ENCODE results near the gene SRD5A2. TPM values are rescaled to one million over a fixed set of nuclear protein-coding genes. Genes with fewer than 3 reads are reported as not detected.

Gene SRD5A2
- total and polyA plus RNA-seq, 2 of the 8 experiments (the other 6 are each of a cell fraction or from before 2014, with no cell fraction given): 0.02 TPM; not detected in 1

- no peak overlapping the region for H3K4me2 ChIP-seq (ENCODE audit: insufficient read depth in 1 of 2, low read depth in 2 of 2, low read length in 2 of 2)
- no peaks in the 10 kb centered on the region for H3K79me2 ChIP-seq (ENCODE audit: control insufficient read depth in 1 of 2, insufficient read depth in 2 of 2, low read length in 2 of 2)
- no peaks in the 10 kb centered on the region for H3K79me1 ChIP-seq (ENCODE audit: low read depth, low read length)
- no peak overlapping the region for H3K9ac ChIP-seq (replicated peaks in 1 of 4; ENCODE audit: extremely low read depth in 1 of 4, low read depth in 3 of 4, low read length in 3 of 4)
- no peaks in the 10 kb centered on the region for H3K4me1 ChIP-seq (replicated peaks in 1 of 4; ENCODE audit: control insufficient read depth in 3 of 4, insufficient read depth in 4 of 4, low read length in 3 of 4)
- H2BK12ac ChIP-seq (ENCODE audit: low read depth, low read length): no peak overlapping the region
- no peak overlapping the region for H3K18ac ChIP-seq (ENCODE audit: extremely low read depth, low read length)
- no peaks in the 10 kb centered on the region for H3K36me3 ChIP-seq (ENCODE audit: control insufficient read depth in 2 of 4, insufficient read depth in 4 of 4, low read length in 3 of 4)
- 88% methylated on average over 2 of the region's 2 CpGs; no CpG with 5 or more reads in 1 of the 2 experiments for WGBS, 2 experiments (ENCODE audit: extremely low coverage in 1 of 2, insufficient coverage in 1 of 2, insufficient read length in 1 of 2, insufficient replicate concordance in 2 of 2, low coverage in 1 of 2, low lambda C conversion rate in 2 of 2, missing lambda C conversion rate in 1 of 2)
- ChIA-PET CTCF (ENCODE audit: partially characterized antibody) (interaction anchor here (0.7 to 1.3 kb wide), 2 partner anchors 18 to 93 kb away, joined by 3 to 4 read pairs; no protein-coding TSS in a partner anchor), POLR2A (ENCODE audit: partially characterized antibody) (no interaction called here)
- no peak overlapping the region for H4K5ac ChIP-seq (ENCODE audit: insufficient read length, low read depth, low read length)
- H2AK5ac ChIP-seq (ENCODE audit: low read depth, low read length): no peak overlapping the region
- no peaks in the 10 kb centered on the region for H3K23me2 ChIP-seq (ENCODE audit: low read depth, low read length)
- no peak overlapping the region for H3K23ac ChIP-seq (ENCODE audit: insufficient read length)
- no peak overlapping the region for H3K56ac ChIP-seq (replicated peaks; ENCODE audit: insufficient read length, low read depth, low read length)
- H2BK120ac ChIP-seq (replicated peaks; ENCODE audit: low read depth, low read length): no peak overlapping the region
- FAIRE-seq: no peak
- no peaks in the 10 kb centered on the region for H4K20me1 ChIP-seq (replicated peaks in 1 of 2; ENCODE audit: control insufficient read depth in 1 of 2, insufficient read depth in 2 of 2, low read length in 2 of 2)
- H2BK15ac ChIP-seq (ENCODE audit: low read length): no peak overlapping the region
- no peak overlapping the region for H4K8ac ChIP-seq (ENCODE audit: extremely low read depth, insufficient read depth, low read length)
- no peak overlapping the region for H2BK5ac ChIP-seq (ENCODE audit: low read depth, low read length)
- H3K27me3 ChIP-seq (replicated peaks in 1 of 4; ENCODE audit: control insufficient read depth in 3 of 4, extremely low read depth in 1 of 4, insufficient read depth in 3 of 4, low read length in 3 of 4): no peaks in the 10 kb centered on the region
- H2AFZ ChIP-seq (ENCODE audit: low read length): no peak overlapping the region
- H4K91ac ChIP-seq (replicated peaks; ENCODE audit: insufficient read length, low read length): no peak overlapping the region
- H3K4me3 ChIP-seq (ENCODE audit: extremely low read depth in 1 of 4, insufficient read depth in 2 of 4, low read depth in 3 of 4, low read length in 4 of 4): no peak overlapping the region
- no peak overlapping the region for H3K27ac ChIP-seq (ENCODE audit: low read depth, low read length)
- H2BK20ac ChIP-seq (ENCODE audit: low read length): no peak overlapping the region
- H3K4ac ChIP-seq (replicated peaks; ENCODE audit: insufficient read length, low read depth, low read length): no peak overlapping the region
- no peak for DNase-seq (ENCODE audit: low read depth in 1 of 2, low spot score in 2 of 2)
- H3K14ac ChIP-seq (ENCODE audit: insufficient read length): no peak overlapping the region
- H3K9me3 ChIP-seq (ENCODE audit: insufficient read depth in 2 of 2, low read depth in 1 of 2, low read length in 1 of 2): peaks cover 3 to 18% of the 10 kb centered on the region in 2 experiments; a peak in 3 of 4 replicates
- TF ChIP-seq RBBP5 (IDR thresholded peaks at IDR 0.05; ENCODE audit: borderline replicate concordance, low read depth, low read length): no peak
- no peak for TF ChIP-seq ATF2 (IDR thresholded peaks at IDR 0.05; ENCODE audit: low read length)
- TF ChIP-seq SRF (IDR thresholded peaks at IDR 0.05; ENCODE audit: low read depth, low read length): no peak
- no peak for TF ChIP-seq E2F6 (IDR thresholded peaks at IDR 0.05)
- no peak for TF ChIP-seq CHD2 (IDR thresholded peaks at IDR 0.05; ENCODE audit: low read length)
- no peak for TF ChIP-seq SIX5 (IDR thresholded peaks at IDR 0.05; ENCODE audit: low read depth, low read length)
- TF ChIP-seq GABPA (IDR thresholded peaks at IDR 0.05; ENCODE audit: borderline replicate concordance, insufficient read depth, low read length): no peak
- TF ChIP-seq KDM4A (IDR thresholded peaks at IDR 0.05; ENCODE audit: low read depth, low read length, severe bottlenecking): no peak
- no peak for TF ChIP-seq CBX5 (IDR thresholded peaks at IDR 0.05; ENCODE audit: low read depth, low read length)
- TF ChIP-seq, protein P1, sequence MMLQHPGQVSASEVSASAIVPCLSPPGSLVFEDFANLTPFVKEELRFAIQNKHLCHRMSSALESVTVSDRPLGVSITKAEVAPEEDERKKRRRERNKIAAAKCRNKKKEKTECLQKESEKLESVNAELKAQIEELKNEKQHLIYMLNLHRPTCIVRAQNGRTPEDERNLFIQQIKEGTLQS (IDR thresholded peaks at IDR 0.05; ENCODE audit: insufficient read depth, low read depth, low read length): no peak
- TF ChIP-seq BACH1 (IDR thresholded peaks at IDR 0.05; ENCODE audit: low read length): no peak
- TF ChIP-seq ZNF274 (IDR thresholded peaks at IDR 0.05; ENCODE audit: borderline replicate concordance, extremely low read depth, low read length): no peak
Measured at GRCh38 chr2:31505111-31505510, 75.6 kb downstream of the SRD5A2 start.

Measured in H1 (cell line).